SK-N-SH treated with all-trans-retinoic acid at 6 μM for 48 hours (cell line): ENCODE data around the gene UPB1.

Experiments
- ATAC-seq: fragments of 200-7000 bp; cut with Tn5 transposase; 3 replicates; pipeline ENCODE4 v1.9.1; 2020; ENCODE audit warnings: mild to moderate bottlenecking, moderate library complexity
- GLIS3 ChIP-seq: fragments of 250-450 bp; sonication (Bioruptor Pico); IDR thresholded peaks from 2 replicates; pipeline ENCODE4 v1.5.0; 2020; ENCODE audit warnings: mild to moderate bottlenecking, moderate library complexity
- ISL1 ChIP-seq: fragments of 250-450 bp; sonication (Bioruptor Pico); IDR thresholded peaks from 2 replicates; pipeline ENCODE4 v2.1.2; 2022; ENCODE audit warnings: mild to moderate bottlenecking, moderate library complexity
- OSR1 ChIP-seq: fragments of 250-450 bp; sonication (Bioruptor Pico); IDR thresholded peaks from 2 replicates; pipeline ENCODE4 v1.8.0; 2022; ENCODE audit warnings: moderate library complexity, mild to moderate bottlenecking, inconsistent platforms
- PPARA ChIP-seq: fragments of 250-450 bp; sonication (Bioruptor Pico); IDR thresholded peaks from 2 replicates; pipeline ENCODE4 v1.5.0; 2020; ENCODE audit warnings: mild to moderate bottlenecking, borderline replicate concordance
- SNAI2 ChIP-seq: fragments of 250-450 bp; sonication (Bioruptor Pico); IDR thresholded peaks from 2 replicates; pipeline ENCODE4 v1.5.0; 2020; ENCODE audit warnings: mild to moderate bottlenecking, moderate library complexity
- TCF4 ChIP-seq: fragments of 250-450 bp; sonication (Bioruptor Pico); IDR thresholded peaks from 2 replicates; pipeline ENCODE4 v1.8.0; 2021; ENCODE audit warnings: mild to moderate bottlenecking, moderate library complexity, borderline replicate concordance
- ZC3H10 ChIP-seq: fragments of 250-450 bp; sonication (Bioruptor Pico); IDR thresholded peaks from 2 replicates; pipeline ENCODE4 v1.5.1; 2021; ENCODE audit warnings: mild to moderate bottlenecking, moderate library complexity
- ZFP3 ChIP-seq: fragments of 250-450 bp; sonication (Bioruptor Pico); IDR thresholded peaks from 2 replicates; pipeline ENCODE4 v1.5.0; 2020; ENCODE audit warnings: mild to moderate bottlenecking, moderate library complexity
- ZFP30 ChIP-seq: fragments of 450-650 bp; formaldehyde crosslinking; IDR thresholded peaks from 2 replicates; pipeline ENCODE4 v1.5.0; 2022; ENCODE audit warnings: mild to moderate bottlenecking, moderate library complexity
- ZNF565 ChIP-seq: fragments of 450-650 bp; formaldehyde crosslinking; conservative IDR thresholded peaks from 2 replicates; pipeline ENCODE4 v1.5.0; 2020; ENCODE audit warnings: low read depth, mild to moderate bottlenecking, moderate library complexity
- ZNF70 ChIP-seq: fragments of 450-650 bp; formaldehyde crosslinking; IDR thresholded peaks from 2 replicates; pipeline ENCODE4 v1.5.0; 2020; ENCODE audit warnings: mild to moderate bottlenecking, moderate library complexity
- ZNF8 ChIP-seq: fragments of 450-650 bp; formaldehyde crosslinking; IDR thresholded peaks from 2 replicates; pipeline ENCODE4 v1.5.0; 2020; ENCODE audit warnings: mild to moderate bottlenecking, moderate library complexity
- TF ChIP-seq, protein P1 (sequence below): fragments of 250-450 bp; sonication (Bioruptor Pico); IDR thresholded peaks from 2 replicates; pipeline ENCODE4 v1.5.0; 2020; ENCODE audit warnings: mild to moderate bottlenecking, moderate library complexity
- TF ChIP-seq, protein P2 (sequence below): fragments of 250-450 bp; sonication (Bioruptor Pico); IDR thresholded peaks from 2 replicates; pipeline ENCODE4 v1.8.0; 2020; ENCODE audit warnings: mild to moderate bottlenecking, moderate library complexity, borderline replicate concordance
- TF ChIP-seq, protein P3 (sequence below): fragments of 250-450 bp; sonication (Bioruptor Pico); IDR thresholded peaks from 2 replicates; pipeline ENCODE4 v1.8.0; 2021; ENCODE audit warnings: low read depth, mild to moderate bottlenecking, moderate library complexity, borderline replicate concordance
- TF ChIP-seq, protein P4 (sequence below): fragments of 250-450 bp; sonication (Bioruptor Pico); IDR thresholded peaks from 2 replicates; pipeline ENCODE4 v1.5.1; 2021; ENCODE audit warnings: mild to moderate bottlenecking, moderate library complexity

Gene UPB1

DNA sequence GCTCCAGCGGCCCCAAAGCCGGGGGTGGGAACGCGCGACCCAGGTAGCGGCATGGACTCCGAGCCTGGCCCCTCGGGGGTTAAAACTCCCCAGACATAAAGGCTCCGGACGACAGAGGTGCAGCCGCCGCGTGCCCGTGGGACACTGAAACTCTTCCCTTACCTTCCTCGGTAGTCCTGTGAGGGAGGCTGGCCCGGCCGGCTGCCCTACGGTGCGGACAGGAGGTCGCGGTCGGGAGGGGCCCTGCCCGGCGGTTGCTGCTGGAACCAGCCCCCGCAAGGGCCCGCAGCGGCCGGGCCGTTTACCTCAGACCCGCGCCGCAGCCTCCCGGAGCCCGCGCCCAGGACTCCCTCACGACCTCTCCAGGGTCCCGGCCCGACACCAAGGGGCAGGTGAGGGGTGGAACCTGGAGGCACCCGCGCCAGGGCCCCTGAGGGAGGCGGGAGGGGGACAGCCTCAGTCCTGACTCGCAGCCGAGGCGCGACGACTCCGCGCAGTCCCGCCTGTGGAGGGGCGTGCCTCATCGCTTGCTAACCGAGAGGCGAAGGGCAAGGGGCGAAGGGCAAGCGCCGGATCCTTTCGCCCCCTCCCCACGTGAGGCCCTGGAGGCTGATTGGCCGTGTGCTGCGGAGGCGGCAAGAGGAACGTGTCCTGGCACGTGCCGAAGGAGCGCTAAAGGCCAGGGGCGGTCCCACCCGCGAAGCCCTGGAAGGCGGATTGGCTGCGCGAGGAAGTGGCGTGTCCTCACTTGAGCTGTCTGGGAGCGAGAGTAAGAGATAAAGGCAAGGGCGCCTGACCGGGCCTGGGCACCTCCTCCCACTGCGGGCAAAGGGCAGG, at the start of gene UPB1:
TSS of gene UPB1 (plus strand) at position 805 of the 837 bp plus-strand sequence. CDS start 72 bp downstream, outside the sequence.
- TF ChIP-seq, protein P1, sequence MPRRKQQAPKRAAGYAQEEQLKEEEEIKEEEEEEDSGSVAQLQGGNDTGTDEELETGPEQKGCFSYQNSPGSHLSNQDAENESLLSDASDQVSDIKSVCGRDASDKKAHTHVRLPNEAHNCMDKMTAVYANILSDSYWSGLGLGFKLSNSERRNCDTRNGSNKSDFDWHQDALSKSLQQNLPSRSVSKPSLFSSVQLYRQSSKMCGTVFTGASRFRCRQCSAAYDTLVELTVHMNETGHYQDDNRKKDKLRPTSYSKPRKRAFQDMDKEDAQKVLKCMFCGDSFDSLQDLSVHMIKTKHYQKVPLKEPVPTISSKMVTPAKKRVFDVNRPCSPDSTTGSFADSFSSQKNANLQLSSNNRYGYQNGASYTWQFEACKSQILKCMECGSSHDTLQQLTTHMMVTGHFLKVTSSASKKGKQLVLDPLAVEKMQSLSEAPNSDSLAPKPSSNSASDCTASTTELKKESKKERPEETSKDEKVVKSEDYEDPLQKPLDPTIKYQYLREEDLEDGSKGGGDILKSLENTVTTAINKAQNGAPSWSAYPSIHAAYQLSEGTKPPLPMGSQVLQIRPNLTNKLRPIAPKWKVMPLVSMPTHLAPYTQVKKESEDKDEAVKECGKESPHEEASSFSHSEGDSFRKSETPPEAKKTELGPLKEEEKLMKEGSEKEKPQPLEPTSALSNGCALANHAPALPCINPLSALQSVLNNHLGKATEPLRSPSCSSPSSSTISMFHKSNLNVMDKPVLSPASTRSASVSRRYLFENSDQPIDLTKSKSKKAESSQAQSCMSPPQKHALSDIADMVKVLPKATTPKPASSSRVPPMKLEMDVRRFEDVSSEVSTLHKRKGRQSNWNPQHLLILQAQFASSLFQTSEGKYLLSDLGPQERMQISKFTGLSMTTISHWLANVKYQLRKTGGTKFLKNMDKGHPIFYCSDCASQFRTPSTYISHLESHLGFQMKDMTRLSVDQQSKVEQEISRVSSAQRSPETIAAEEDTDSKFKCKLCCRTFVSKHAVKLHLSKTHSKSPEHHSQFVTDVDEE (CRISPR knock-in tag), result no peak
- TF ChIP-seq, protein P2, sequence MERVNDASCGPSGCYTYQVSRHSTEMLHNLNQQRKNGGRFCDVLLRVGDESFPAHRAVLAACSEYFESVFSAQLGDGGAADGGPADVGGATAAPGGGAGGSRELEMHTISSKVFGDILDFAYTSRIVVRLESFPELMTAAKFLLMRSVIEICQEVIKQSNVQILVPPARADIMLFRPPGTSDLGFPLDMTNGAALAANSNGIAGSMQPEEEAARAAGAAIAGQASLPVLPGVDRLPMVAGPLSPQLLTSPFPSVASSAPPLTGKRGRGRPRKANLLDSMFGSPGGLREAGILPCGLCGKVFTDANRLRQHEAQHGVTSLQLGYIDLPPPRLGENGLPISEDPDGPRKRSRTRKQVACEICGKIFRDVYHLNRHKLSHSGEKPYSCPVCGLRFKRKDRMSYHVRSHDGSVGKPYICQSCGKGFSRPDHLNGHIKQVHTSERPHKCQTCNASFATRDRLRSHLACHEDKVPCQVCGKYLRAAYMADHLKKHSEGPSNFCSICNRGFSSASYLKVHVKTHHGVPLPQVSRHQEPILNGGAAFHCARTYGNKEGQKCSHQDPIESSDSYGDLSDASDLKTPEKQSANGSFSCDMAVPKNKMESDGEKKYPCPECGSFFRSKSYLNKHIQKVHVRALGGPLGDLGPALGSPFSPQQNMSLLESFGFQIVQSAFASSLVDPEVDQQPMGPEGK (CRISPR knock-in tag), result no peak
- TF ChIP-seq OSR1 (CRISPR knock-in tag) (no peak), ZFP3 (no peak), GLIS3 (no peak), ZFP30 (no peak), SNAI2 (no peak), ZNF565 (no peak), PPARA (CRISPR knock-in tag) (no peak), TCF4 (CRISPR knock-in tag) (no peak), ZNF8 (no peak), ZC3H10 (CRISPR knock-in tag) (no peak), ZNF70 (CRISPR knock-in tag) (no peak)
- TF ChIP-seq, protein P3, sequence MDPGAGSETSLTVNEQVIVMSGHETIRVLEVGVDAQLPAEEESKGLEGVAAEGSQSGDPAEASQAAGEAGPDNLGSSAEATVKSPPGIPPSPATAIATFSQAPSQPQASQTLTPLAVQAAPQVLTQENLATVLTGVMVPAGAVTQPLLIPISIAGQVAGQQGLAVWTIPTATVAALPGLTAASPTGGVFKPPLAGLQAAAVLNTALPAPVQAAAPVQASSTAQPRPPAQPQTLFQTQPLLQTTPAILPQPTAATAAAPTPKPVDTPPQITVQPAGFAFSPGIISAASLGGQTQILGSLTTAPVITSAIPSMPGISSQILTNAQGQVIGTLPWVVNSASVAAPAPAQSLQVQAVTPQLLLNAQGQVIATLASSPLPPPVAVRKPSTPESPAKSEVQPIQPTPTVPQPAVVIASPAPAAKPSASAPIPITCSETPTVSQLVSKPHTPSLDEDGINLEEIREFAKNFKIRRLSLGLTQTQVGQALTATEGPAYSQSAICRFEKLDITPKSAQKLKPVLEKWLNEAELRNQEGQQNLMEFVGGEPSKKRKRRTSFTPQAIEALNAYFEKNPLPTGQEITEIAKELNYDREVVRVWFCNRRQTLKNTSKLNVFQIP (CRISPR knock-in tag), result no peak
- TF ChIP-seq, protein P4, sequence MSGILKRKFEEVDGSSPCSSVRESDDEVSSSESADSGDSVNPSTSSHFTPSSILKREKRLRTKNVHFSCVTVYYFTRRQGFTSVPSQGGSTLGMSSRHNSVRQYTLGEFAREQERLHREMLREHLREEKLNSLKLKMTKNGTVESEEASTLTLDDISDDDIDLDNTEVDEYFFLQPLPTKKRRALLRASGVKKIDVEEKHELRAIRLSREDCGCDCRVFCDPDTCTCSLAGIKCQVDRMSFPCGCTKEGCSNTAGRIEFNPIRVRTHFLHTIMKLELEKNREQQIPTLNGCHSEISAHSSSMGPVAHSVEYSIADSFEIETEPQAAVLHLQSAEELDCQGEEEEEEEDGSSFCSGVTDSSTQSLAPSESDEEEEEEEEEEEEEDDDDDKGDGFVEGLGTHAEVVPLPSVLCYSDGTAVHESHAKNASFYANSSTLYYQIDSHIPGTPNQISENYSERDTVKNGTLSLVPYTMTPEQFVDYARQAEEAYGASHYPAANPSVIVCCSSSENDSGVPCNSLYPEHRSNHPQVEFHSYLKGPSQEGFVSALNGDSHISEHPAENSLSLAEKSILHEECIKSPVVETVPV (CRISPR knock-in tag), result no peak
- ATAC-seq, result no peak

DNA sequence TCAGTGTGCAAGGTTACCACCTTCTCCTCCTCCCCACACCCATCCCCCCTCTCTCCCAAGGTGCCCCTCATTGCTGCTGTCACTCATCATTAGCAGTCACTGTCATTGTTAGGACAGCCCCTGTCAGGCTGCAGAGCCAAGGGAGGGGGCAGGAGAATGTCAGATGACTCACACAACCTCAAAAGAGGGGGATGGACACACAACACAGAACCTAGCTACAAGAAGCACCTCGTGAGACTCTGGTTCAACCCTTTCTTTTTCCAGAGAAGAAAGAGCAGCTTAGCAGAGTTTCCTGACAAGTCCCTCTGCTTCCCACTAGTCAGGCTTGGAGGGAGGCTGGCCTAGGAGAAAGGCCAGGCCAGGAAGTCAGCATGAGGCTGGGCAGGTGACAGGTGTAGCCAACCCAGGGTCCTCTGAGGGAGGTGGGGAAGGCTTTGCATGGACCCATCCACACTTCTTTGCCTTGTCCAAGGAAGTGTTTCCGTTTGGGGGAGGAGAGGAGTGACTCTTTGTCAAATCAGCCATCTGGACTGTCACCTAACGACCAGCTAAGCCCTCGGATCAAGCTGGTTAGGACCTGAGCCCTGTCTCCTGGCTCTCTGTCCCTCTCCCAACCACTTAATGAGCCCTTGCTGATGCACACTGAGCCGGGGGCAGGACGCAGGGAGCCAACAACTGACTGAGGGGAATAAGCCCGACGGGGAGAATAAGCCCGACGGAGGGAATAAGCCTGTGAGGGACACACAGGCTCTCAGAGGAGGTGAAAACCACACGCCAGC, 49.5 kb upstream of the UPB1 start:
- ATAC-seq, result peak; percentile 30
- TF ChIP-seq ZNF70 (CRISPR knock-in tag), result peak; percentile 84
- no peak for TF ChIP-seq SNAI2
- TF ChIP-seq, all 23 proteins: peak for 1

DNA sequence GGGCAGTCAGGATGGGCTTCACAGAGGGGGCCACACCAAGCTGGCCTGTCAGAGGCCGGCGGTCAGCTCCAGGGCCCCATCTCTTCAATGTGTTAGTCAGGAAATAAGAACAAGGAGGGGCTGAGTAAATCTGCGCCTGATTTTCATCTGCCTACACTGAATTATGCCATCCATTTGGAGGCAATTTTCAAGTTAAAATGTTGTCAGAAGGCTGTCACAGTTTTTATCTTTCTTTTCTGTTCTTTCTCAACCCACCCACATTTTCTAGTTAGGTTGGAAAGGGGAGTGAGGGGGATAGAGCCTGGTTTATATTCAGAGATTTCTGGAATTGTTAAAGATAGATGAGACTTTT, 48.9 kb upstream of the UPB1 start:
- TF ChIP-seq ISL1 (CRISPR knock-in tag) (peak; percentile 44; the same call in 1 of the 2 replicates), OSR1 (CRISPR knock-in tag) (no peak)
- TF ChIP-seq, protein P1 (CRISPR knock-in tag), result peak; percentile 25; the same call in 1 of the 2 replicates
- ATAC-seq, result peak; percentile 56
